Astrocyte (in vitro differentiated cells and primary cell): ENCODE results near the gene PLLP. TPM values are rescaled to one million over a fixed set of nuclear protein-coding genes. Genes with fewer than 3 reads are reported as not detected.

ENCODE experiments used
- DNase-seq: peaks from one replicate; pipeline ENCODE4 v3.0.0-alpha.2; 2010; ENCODE audit warnings: low read depth
- FAIRE-seq: peaks from 2 replicates; lab custom pipeline; 2011; peaks lifted over from hg19 to GRCh38; lab: Jason Lieb, UNC
- H2AFZ ChIP-seq: 2 replicates; pipeline ENCODE4 v1.6.0; 2012; ENCODE audit warnings: low read depth, low read length, inconsistent platforms
- H3K27ac ChIP-seq: 2 replicates; pipeline ENCODE4 v1.5.1; 2011; ENCODE audit warnings: low read depth, low read length, inconsistent platforms
- H3K27me3 ChIP-seq: 2 replicates; pipeline ENCODE4 v1.6.0; 2011; ENCODE audit warnings: low read length, inconsistent platforms; ENCODE audit not compliant: insufficient read depth
- H3K36me3 ChIP-seq: 2 replicates; pipeline ENCODE4 v1.5.1; 2011; ENCODE audit warnings: low read length, inconsistent platforms; ENCODE audit not compliant: insufficient read depth
- H3K4me1 ChIP-seq: 2 replicates; pipeline ENCODE4 v1.5.1; 2011; ENCODE audit warnings: low read length, inconsistent platforms; ENCODE audit not compliant: insufficient read depth
- H3K4me2 ChIP-seq: 2 replicates; pipeline ENCODE4 v1.6.0; 2012; ENCODE audit warnings: low read length, inconsistent platforms
- H3K4me3 ChIP-seq: 2 replicates; pipeline ENCODE4 v1.5.1; 2011; ENCODE audit warnings: low read depth, mild to moderate bottlenecking, low read length, inconsistent platforms; ENCODE audit not compliant: insufficient read depth
- H3K79me2 ChIP-seq: 2 replicates; pipeline ENCODE4 v1.6.0; 2012; ENCODE audit warnings: mild to moderate bottlenecking, low read length, inconsistent platforms; ENCODE audit not compliant: insufficient read depth
- H3K9ac ChIP-seq: 2 replicates; pipeline ENCODE4 v1.6.0; 2012; ENCODE audit warnings: mild to moderate bottlenecking, low read length, inconsistent platforms
- H3K9me3 ChIP-seq: 2 replicates; pipeline ENCODE4 v1.5.1; 2012; ENCODE audit warnings: low read depth, mild to moderate bottlenecking, low read length, inconsistent platforms; ENCODE audit not compliant: insufficient read depth
- H4K20me1 ChIP-seq: 2 replicates; pipeline ENCODE4 v1.6.0; 2012; ENCODE audit warnings: low read length, inconsistent platforms; ENCODE audit not compliant: insufficient read depth
- H3K27ac Mint-ChIP-seq: one replicate; pipeline ENCODE4 v1.8.0; 2021; ENCODE audit warnings: mild to moderate bottlenecking, mixed read lengths; ENCODE audit not compliant: unreplicated experiment
- H3K27me3 Mint-ChIP-seq: one replicate; pipeline ENCODE4 v1.8.0; 2021; ENCODE audit warnings: low read depth, mixed read lengths; ENCODE audit not compliant: unreplicated experiment
- H3K36me3 Mint-ChIP-seq: one replicate; pipeline ENCODE4 v1.8.0; 2021; ENCODE audit warnings: low read depth, mixed read lengths; ENCODE audit not compliant: unreplicated experiment
- H3K4me1 Mint-ChIP-seq: one replicate; pipeline ENCODE4 v1.8.0; 2021; ENCODE audit warnings: low read depth, mixed read lengths; ENCODE audit not compliant: unreplicated experiment
- H3K4me3 Mint-ChIP-seq: one replicate; pipeline ENCODE4 v1.8.0; 2021; ENCODE audit warnings: mild to moderate bottlenecking, moderate library complexity, mixed read lengths; ENCODE audit not compliant: unreplicated experiment
- H3K9me3 Mint-ChIP-seq: one replicate; pipeline ENCODE4 v1.8.0; 2021; ENCODE audit warnings: mild to moderate bottlenecking, mixed read lengths; ENCODE audit not compliant: unreplicated experiment
- EZH2 ChIP-seq: IDR thresholded peaks from 2 replicates; pipeline ENCODE4 v1.6.1; 2012; ENCODE audit warnings: mild to moderate bottlenecking, low read length, inconsistent platforms; ENCODE audit not compliant: insufficient read depth
- total RNA-seq: library from RNA; stranded (reverse); gene quantifications from 2 replicates; pipeline ENCODE4 v1.2.1, GENCODE V29; 2021
- TF ChIP-seq, protein P1 (sequence below): IDR thresholded peaks from 2 replicates; pipeline ENCODE4 v1.5.1; 2011; ENCODE audit warnings: low read depth, mild to moderate bottlenecking, inconsistent platforms, low read length, moderate library complexity; ENCODE audit not compliant: insufficient read depth

Gene PLLP
- total RNA-seq, 1 donor from 2014 or later: 0.93 TPM

DNA sequence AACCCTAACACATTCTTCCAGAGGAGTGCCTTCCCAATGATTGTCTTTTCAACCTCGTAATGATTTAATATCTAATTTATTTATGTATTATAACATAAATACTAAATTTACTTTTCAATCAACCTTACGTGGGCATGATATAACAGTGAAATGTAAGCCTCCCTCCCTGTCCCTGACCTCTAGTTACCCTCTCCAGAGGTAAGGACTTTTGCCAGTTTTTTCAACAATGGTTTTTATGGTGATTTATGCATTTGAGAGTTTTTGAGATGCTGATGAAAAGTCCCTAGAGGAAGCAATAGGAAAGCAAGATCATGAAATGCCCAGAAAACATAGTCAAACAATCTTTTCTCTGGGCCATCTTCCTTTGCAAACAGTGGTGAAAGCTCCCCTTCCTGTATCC, 35.2 kb upstream of the PLLP start:
- Mint-ChIP-seq H3K27me3 (no peaks in the 10 kb centered on the region), H3K4me1 (peaks cover 24% of the 10 kb centered on the region), H3K9me3 (no peaks in the 10 kb centered on the region), H3K36me3 (no peaks in the 10 kb centered on the region), H3K27ac (peak overlapping the region; percentile 76), H3K4me3 (no peak overlapping the region)
- H3K36me3 ChIP-seq: no peaks in the 10 kb centered on the region
- H2AFZ ChIP-seq: no peak overlapping the region
- H3K4me3 ChIP-seq: no peak overlapping the region
- no peaks in the 10 kb centered on the region for H3K79me2 ChIP-seq
- H3K27ac ChIP-seq: no peak overlapping the region
- FAIRE-seq (no peak), DNase-seq (no peak)
- TF ChIP-seq, protein P1, sequence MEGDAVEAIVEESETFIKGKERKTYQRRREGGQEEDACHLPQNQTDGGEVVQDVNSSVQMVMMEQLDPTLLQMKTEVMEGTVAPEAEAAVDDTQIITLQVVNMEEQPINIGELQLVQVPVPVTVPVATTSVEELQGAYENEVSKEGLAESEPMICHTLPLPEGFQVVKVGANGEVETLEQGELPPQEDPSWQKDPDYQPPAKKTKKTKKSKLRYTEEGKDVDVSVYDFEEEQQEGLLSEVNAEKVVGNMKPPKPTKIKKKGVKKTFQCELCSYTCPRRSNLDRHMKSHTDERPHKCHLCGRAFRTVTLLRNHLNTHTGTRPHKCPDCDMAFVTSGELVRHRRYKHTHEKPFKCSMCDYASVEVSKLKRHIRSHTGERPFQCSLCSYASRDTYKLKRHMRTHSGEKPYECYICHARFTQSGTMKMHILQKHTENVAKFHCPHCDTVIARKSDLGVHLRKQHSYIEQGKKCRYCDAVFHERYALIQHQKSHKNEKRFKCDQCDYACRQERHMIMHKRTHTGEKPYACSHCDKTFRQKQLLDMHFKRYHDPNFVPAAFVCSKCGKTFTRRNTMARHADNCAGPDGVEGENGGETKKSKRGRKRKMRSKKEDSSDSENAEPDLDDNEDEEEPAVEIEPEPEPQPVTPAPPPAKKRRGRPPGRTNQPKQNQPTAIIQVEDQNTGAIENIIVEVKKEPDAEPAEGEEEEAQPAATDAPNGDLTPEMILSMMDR: no peak
- no peak for TF ChIP-seq EZH2
- no peaks in the 10 kb centered on the region for H3K27me3 ChIP-seq
- H3K4me2 ChIP-seq: no peak overlapping the region
- H3K9ac ChIP-seq: no peak overlapping the region
- H3K4me1 ChIP-seq: peaks cover 21% of the 10 kb centered on the region
- no peaks in the 10 kb centered on the region for H3K9me3 ChIP-seq
- H4K20me1 ChIP-seq: no peaks in the 10 kb centered on the region

DNA sequence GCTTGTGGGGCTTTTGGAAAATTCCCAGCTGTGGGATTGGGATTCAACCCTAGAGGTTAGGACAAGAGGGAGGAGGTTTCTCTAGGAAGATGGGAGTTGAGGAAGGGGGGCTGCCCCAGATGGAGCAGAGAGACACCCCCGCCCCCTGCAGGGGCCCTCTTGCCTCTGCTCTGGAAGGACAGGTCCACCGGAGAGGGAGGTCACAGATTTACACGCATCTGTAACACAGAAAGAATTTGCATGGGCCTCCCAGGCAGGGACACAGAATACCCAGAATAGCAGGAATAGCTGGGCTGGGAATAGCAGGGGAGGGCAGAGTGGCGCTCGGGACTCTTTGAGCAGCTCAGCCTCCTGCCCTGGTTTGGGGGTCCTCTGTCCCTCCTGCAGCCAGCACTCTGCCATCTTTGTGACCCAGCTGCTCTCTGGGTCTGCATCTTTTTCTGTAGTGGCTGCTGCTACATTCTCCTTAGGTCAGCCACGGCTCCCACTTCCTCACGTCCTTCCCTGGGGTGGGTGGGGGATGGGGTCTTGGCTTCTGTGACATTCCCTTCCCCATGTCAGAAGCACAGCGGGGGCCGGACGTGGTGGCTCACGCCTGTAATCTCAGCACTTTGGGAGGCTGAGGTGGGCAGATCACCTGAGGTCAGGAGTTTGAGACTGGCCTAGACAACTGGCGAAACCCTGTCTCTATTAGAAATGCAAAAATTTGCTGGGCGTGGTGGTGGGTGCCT, 33.9 kb upstream of the PLLP start:
- TF ChIP-seq EZH2: no peak
- TF ChIP-seq, protein P1: no peak
- H3K4me1 ChIP-seq: peaks cover 21% of the 10 kb centered on the region
- FAIRE-seq (no peak), DNase-seq (no peak)
- H3K9me3 ChIP-seq: no peaks in the 10 kb centered on the region
- no peaks in the 10 kb centered on the region for H3K27me3 ChIP-seq
- peak overlapping the region; percentile 17 for H3K4me2 ChIP-seq
- H2AFZ ChIP-seq: peak overlapping the region; percentile 30
- H3K9me3 Mint-ChIP-seq: no peaks in the 10 kb centered on the region
- peaks cover 28% of the 10 kb centered on the region for H3K4me1 Mint-ChIP-seq
- no peak overlapping the region for H3K4me3 Mint-ChIP-seq
- no peaks in the 10 kb centered on the region for H3K27me3 Mint-ChIP-seq
- no peaks in the 10 kb centered on the region for H3K36me3 ChIP-seq
- H3K9ac ChIP-seq: no peak overlapping the region
- H3K79me2 ChIP-seq: no peaks in the 10 kb centered on the region
- H3K36me3 Mint-ChIP-seq: no peaks in the 10 kb centered on the region
- H4K20me1 ChIP-seq: no peaks in the 10 kb centered on the region
- H3K27ac ChIP-seq: no peak overlapping the region
- no peak overlapping the region for H3K4me3 ChIP-seq
- peak overlapping the region; percentile 84 for H3K27ac Mint-ChIP-seq

DNA sequence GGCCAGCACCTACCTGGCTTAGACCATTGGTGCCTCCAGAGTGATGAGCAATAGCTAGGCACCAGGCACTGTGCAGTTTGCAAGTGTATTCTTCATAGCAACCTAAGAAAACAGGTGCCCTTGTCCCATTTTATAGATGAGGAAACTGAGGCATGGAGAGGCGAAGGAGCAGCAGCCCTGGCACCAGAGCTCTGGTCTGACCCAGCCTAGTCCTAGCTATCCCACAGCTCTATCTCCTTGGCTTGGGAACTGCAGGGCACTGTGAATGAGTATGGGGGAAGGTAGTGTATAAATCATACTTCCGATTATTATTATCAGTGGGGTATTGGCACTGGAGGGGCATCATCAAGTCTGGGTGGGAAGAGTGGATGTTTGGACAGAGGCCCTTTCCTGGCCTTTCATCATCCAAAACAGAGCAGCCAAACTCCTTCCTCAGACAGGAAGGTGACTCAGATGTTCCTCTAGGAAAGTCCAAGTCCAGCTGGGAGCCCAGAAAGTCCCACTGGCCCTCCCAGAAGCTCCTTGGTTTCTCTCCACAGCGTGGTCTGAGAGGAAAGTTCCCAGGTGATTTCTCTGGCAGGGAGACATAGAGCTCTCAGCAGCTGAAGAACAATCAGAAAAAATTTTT, 32.0 kb upstream of the PLLP start:
- H3K79me2 ChIP-seq: no peaks in the 10 kb centered on the region
- peak overlapping the region; percentile 14 for H3K27ac ChIP-seq
- H3K4me1 ChIP-seq: peaks cover 21% of the 10 kb centered on the region
- H3K4me1 Mint-ChIP-seq: peaks cover 28% of the 10 kb centered on the region
- H3K27me3 Mint-ChIP-seq: no peaks in the 10 kb centered on the region
- no peak overlapping the region for H3K9ac ChIP-seq
- H2AFZ ChIP-seq: no peak overlapping the region
- H3K27me3 ChIP-seq: peaks cover 7% of the 10 kb centered on the region
- H3K4me3 Mint-ChIP-seq: peak overlapping the region; percentile 54
- H3K4me3 ChIP-seq: no peak overlapping the region
- no peaks in the 10 kb centered on the region for H3K9me3 Mint-ChIP-seq
- peak overlapping the region; percentile 95 for H3K27ac Mint-ChIP-seq
- H3K36me3 ChIP-seq: no peaks in the 10 kb centered on the region
- H3K9me3 ChIP-seq: no peaks in the 10 kb centered on the region
- no peaks in the 10 kb centered on the region for H4K20me1 ChIP-seq
- DNase-seq (peak; percentile 88), FAIRE-seq (peak; percentile 64)
- H3K4me2 ChIP-seq: peak overlapping the region; percentile 41
- TF ChIP-seq, protein P1: no peak
- no peak for TF ChIP-seq EZH2
- H3K36me3 Mint-ChIP-seq: no peaks in the 10 kb centered on the region
